Measurements from ENCODE around the gene GPI. TPM values are rescaled to one million over a fixed set of nuclear protein-coding genes. Genes with fewer than 3 reads are reported as not detected.

Gene GPI
- total RNA-seq, 1 experiment from 2014 or later = 201 TPM

DNA sequence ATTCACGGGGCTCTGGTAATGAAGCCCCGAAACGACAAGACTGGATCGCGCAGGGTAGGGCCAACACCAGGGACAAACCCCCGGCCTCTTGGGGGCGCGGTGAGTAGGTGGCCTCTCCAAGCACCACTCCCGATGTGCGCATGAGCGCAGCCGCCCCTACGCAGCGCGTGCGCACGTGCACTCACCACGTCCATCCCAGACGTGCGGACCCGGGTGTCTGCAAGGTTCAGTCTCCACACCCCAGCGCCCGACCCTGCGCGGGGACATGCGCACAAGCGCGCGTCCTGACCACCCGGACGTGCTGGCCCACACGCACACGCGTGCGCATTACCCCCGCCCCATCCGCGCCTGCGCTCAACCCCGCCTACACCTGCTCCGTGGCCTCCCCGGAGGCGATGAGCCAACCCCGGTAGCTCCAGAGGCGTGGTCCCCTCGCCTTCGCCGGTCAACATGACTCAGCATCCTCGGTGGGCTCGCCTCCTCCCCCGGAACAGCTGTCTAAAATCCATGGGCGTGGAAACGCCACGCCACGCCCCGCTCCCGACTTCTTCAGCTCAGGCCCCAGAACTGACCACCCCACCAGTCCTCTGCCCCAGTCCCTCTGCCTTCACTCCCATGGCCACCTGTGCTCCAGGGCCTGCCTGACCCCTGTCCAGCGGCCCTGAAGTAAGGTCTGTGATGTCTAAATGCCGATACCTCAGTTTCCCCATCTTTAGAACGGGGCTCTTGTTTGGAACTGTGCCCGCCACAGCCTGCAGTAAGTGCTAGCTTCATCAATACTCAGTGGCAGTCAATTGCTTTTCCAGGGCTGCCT, 5.6 kb upstream of the GPI start:
- POLR2A ChIA-PET = interaction anchor here (0.6 to 2.0 kb wide), 10 partner anchors 11 to 568 kb away, joined by 3 to 9 read pairs (median 4); partner anchors contain the start of genes LSM14A, UBA2 and ZNF30
- intact Hi-C loops (cut with micrococcal nuclease) = no loop called here
- Mint-ChIP-seq H3K27me3 (ENCODE audit: insufficient read depth, unreplicated experiment) (no peaks in the 10 kb centered on the region), H3K4me1 (ENCODE audit: insufficient read depth, unreplicated experiment) (peaks cover 9% of the 10 kb centered on the region), H3K27ac (ENCODE audit: low read depth, unreplicated experiment) (peak overlapping the region; percentile 94), H3K36me3 (ENCODE audit: insufficient read depth, unreplicated experiment) (peaks cover 14% of the 10 kb centered on the region), H3K9me3 (ENCODE audit: unreplicated experiment) (no peaks in the 10 kb centered on the region), H3K4me3 (ENCODE audit: unreplicated experiment) (peak overlapping the region; percentile 80)
- TF ChIP-seq, protein P1, sequence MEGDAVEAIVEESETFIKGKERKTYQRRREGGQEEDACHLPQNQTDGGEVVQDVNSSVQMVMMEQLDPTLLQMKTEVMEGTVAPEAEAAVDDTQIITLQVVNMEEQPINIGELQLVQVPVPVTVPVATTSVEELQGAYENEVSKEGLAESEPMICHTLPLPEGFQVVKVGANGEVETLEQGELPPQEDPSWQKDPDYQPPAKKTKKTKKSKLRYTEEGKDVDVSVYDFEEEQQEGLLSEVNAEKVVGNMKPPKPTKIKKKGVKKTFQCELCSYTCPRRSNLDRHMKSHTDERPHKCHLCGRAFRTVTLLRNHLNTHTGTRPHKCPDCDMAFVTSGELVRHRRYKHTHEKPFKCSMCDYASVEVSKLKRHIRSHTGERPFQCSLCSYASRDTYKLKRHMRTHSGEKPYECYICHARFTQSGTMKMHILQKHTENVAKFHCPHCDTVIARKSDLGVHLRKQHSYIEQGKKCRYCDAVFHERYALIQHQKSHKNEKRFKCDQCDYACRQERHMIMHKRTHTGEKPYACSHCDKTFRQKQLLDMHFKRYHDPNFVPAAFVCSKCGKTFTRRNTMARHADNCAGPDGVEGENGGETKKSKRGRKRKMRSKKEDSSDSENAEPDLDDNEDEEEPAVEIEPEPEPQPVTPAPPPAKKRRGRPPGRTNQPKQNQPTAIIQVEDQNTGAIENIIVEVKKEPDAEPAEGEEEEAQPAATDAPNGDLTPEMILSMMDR (IDR thresholded peaks at IDR 0.05; ENCODE audit: unreplicated experiment) = peak; percentile 40
- DNase-seq (ENCODE audit: unreplicated experiment) = peak; percentile 97
- CTCF ChIA-PET = interaction anchor here (0.5 to 5.4 kb wide), 19 partner anchors 8 to 1726 kb away, joined by 3 to 37 read pairs (median 5); no protein-coding TSS in a partner anchor
- BruUV-seq (replicated peaks) = no TSS peak

DNA sequence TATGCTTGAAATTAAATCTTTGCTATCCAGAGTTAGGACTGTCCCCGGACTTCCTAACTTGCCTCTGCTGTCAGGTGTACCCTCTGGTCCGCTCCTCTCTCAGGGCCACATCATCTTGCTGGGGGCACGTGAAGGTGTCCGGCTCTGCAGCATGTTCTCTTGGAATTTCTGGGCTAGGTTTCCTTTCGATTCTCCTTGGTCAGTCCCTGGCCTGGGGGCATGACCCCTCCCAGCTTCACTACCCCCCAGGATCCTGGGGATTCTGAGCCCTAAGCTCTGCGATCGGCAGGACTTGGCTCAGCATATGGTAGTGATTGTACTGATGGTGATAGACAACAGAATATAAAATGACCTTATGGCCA, 5.1 kb upstream of the GPI start:
- H3K4me1 Mint-ChIP-seq (ENCODE audit: insufficient read depth, unreplicated experiment) = peaks cover 14% of the 10 kb centered on the region
- no peaks in the 10 kb centered on the region for H3K27me3 Mint-ChIP-seq (ENCODE audit: insufficient read depth, unreplicated experiment)
- peak overlapping the region; percentile 80 for H3K4me3 Mint-ChIP-seq (ENCODE audit: unreplicated experiment)
- H3K36me3 Mint-ChIP-seq (ENCODE audit: insufficient read depth, unreplicated experiment) = peaks cover 14% of the 10 kb centered on the region
- TF ChIP-seq, protein P1 (IDR thresholded peaks at IDR 0.05; ENCODE audit: unreplicated experiment) = no peak
- peak overlapping the region; percentile 94 for H3K27ac Mint-ChIP-seq (ENCODE audit: low read depth, unreplicated experiment)
- CTCF ChIA-PET = interaction anchor here (0.6 to 5.4 kb wide), 13 partner anchors 9 to 1727 kb away, joined by 3 to 37 read pairs (median 5); no protein-coding TSS in a partner anchor
- no peak for DNase-seq (ENCODE audit: unreplicated experiment)
- no peaks in the 10 kb centered on the region for H3K9me3 Mint-ChIP-seq (ENCODE audit: unreplicated experiment)
- BruUV-seq (replicated peaks) = no TSS peak
- intact Hi-C loops (cut with micrococcal nuclease) = no loop called here
- POLR2A ChIA-PET = interaction anchor here (0.6 to 2.0 kb wide), 8 partner anchors 11 to 187 kb away, joined by 3 to 9 read pairs (median 4); partner anchors contain the start of genes LSM14A and UBA2

DNA sequence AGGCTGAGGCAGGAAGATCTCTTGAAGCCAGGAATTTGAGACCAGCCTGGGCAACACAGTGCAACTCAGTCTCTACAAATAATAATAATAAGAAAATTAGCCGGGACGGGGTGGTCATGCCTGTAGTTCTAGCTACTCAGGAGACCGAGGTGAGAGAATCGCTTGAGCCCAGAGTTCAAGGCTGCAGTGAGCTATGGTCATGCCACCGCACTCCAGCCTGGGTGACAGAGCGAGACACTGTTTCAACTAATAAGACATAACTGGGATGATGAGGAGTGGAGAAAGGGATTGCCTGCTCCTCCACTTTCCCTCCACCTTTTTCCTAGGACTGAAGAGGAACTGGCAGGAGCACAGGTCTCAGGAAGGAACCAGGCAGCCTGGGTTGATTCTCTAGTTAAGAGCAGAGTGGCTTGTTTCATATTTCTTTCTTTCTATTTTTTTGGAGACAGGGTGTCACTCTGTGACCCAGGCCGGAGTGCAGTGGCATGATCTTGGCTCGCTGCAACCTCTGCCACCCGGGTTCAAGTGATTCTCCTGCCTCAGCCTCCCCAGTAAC, 4.6 kb upstream of the GPI start:
- no TSS peak for BruUV-seq (replicated peaks)
- TF ChIP-seq, protein P1 (IDR thresholded peaks at IDR 0.05; ENCODE audit: unreplicated experiment) = no peak
- H3K27me3 Mint-ChIP-seq (ENCODE audit: insufficient read depth, unreplicated experiment) = no peaks in the 10 kb centered on the region
- peaks cover 14% of the 10 kb centered on the region for H3K36me3 Mint-ChIP-seq (ENCODE audit: insufficient read depth, unreplicated experiment)
- intact Hi-C loops (cut with micrococcal nuclease) = no loop called here
- peak overlapping the region; percentile 80 for H3K4me3 Mint-ChIP-seq (ENCODE audit: unreplicated experiment)
- DNase-seq (ENCODE audit: unreplicated experiment) = no peak
- H3K4me1 Mint-ChIP-seq (ENCODE audit: insufficient read depth, unreplicated experiment) = peaks cover 15% of the 10 kb centered on the region
- ChIA-PET CTCF (interaction anchor here (2.4 to 5.4 kb wide), 2 partner anchors 16 to 70 kb away, joined by 8 to 37 read pairs; no protein-coding TSS in a partner anchor), POLR2A (interaction anchor here (1.0 to 2.0 kb wide), 3 partner anchors 12 to 187 kb away, joined by 4 to 9 read pairs (median 7); partner anchors contain the start of gene LSM14A)
- H3K9me3 Mint-ChIP-seq (ENCODE audit: unreplicated experiment) = no peaks in the 10 kb centered on the region
- peak overlapping the region; percentile 94 for H3K27ac Mint-ChIP-seq (ENCODE audit: low read depth, unreplicated experiment)

DNA sequence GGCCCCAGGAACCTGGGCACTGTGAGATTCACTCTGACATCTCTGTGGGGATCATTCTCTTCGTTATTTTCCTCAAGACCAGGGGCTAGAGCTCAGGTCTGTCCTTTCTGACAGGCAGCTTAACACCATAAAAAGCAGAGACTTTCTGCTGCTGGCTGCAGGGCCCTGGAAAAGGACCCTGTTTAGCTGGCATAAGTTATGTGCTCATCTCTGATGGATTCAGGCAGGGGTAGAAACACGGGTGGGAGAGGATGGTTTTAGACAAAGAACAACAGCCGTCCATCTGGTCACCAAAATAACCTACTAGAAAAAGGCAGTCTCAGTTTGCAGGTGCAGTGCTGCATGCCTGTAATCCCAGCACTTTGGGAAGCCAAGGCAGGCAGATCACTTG, 2.3 kb upstream of the GPI start:
- no peaks in the 10 kb centered on the region for H3K9me3 Mint-ChIP-seq (ENCODE audit: unreplicated experiment)
- H3K27me3 Mint-ChIP-seq (ENCODE audit: insufficient read depth, unreplicated experiment) = no peaks in the 10 kb centered on the region
- no peak for DNase-seq (ENCODE audit: unreplicated experiment)
- TF ChIP-seq, protein P1 (IDR thresholded peaks at IDR 0.05; ENCODE audit: unreplicated experiment) = no peak
- no peak overlapping the region for H3K4me3 Mint-ChIP-seq (ENCODE audit: unreplicated experiment)
- peaks cover 35% of the 10 kb centered on the region for H3K4me1 Mint-ChIP-seq (ENCODE audit: insufficient read depth, unreplicated experiment)
- BruUV-seq (replicated peaks) = no TSS peak
- H3K36me3 Mint-ChIP-seq (ENCODE audit: insufficient read depth, unreplicated experiment) = peaks cover 8% of the 10 kb centered on the region
- ChIA-PET POLR2A (interaction anchor here (0.6 to 0.8 kb wide), 4 partner anchors 34 to 1242 kb away, joined by 3 to 4 read pairs (median 4); no protein-coding TSS in a partner anchor), CTCF (interaction anchor here (0.8 to 1.1 kb wide), 3 partner anchors 16 to 27 kb away, joined by 3 to 4 read pairs (median 3); no protein-coding TSS in a partner anchor)
- intact Hi-C loops (cut with micrococcal nuclease) = no loop called here
- H3K27ac Mint-ChIP-seq (ENCODE audit: low read depth, unreplicated experiment) = no peak overlapping the region

All from MCF 10A (cell line).